CD14-positive monocyte (primary cell): ENCODE measurements around the gene VIPR1. TPM values are rescaled to one million over a fixed set of nuclear protein-coding genes. Genes with fewer than 3 reads are reported as not detected.
A peak's percentile ranks its signal among the peaks of the same experiment; 100 is the strongest.

Experiments
- DNase-seq, 3 donors: peaks; one replicate each; pipeline ENCODE4 v3.0.0-alpha.2; 2011 to 2022
- H2AFZ ChIP-seq: 2 replicates; pipeline ENCODE4 v1.6.0; 2012; ENCODE audit warnings: mild to moderate bottlenecking, low read depth, low read length, inconsistent platforms; ENCODE audit not compliant: insufficient read depth, poor library complexity, severe bottlenecking
- H3K27ac ChIP-seq, 2 donors: 1 replicate in 1 of 2; 2 replicates in 1 of 2; pipeline ENCODE4 v1.5.1; 2012 to 2013; ENCODE audit warnings: low read length in 2 of 2, control low read depth in 1 of 2, inconsistent platforms in 1 of 2, low read depth in 1 of 2, mild to moderate bottlenecking in 1 of 2
- H3K27me3 ChIP-seq, 2 donors: one replicate each; pipeline versions ENCODE4 v1.6.0 to v1.6.1; 2011 to 2013; ENCODE audit warnings: low read length in 2 of 2; ENCODE audit not compliant: control insufficient read depth in 2 of 2, insufficient read depth in 2 of 2
- H3K36me3 ChIP-seq, 2 donors: replicated peaks in 1 of 2; 1 replicate in 1 of 2; 2 replicates in 1 of 2; pipeline versions ENCODE4 v1.5.1 to v1.6.1; 2012 to 2013; ENCODE audit warnings: low read length in 2 of 2, control low read depth in 1 of 2, inconsistent platforms in 1 of 2, mild to moderate bottlenecking in 1 of 2; ENCODE audit not compliant: insufficient read depth in 2 of 2, control insufficient read depth in 1 of 2
- H3K4me1 ChIP-seq, 2 donors: 1 replicate in 1 of 2; 2 replicates in 1 of 2; pipeline versions ENCODE4 v1.5.1 to v1.6.1; 2012 to 2013; ENCODE audit warnings: low read length in 2 of 2, control low read depth in 1 of 2, inconsistent platforms in 1 of 2, mild to moderate bottlenecking in 1 of 2, moderate library complexity in 1 of 2; ENCODE audit not compliant: insufficient read depth in 2 of 2, control insufficient read depth in 1 of 2
- H3K4me2 ChIP-seq: replicated peaks from 2 replicates; pipeline ENCODE3; 2012; ENCODE audit warnings: low read length, moderate library complexity, mild to moderate bottlenecking; ENCODE audit not compliant: poor library complexity, severe bottlenecking; ENCODE audit errors: extremely low read depth
- H3K4me3 ChIP-seq, 3 experiments: fragments of 200-600 bp in 1 of 3; sonication (generic) in 1 of 3; replicated peaks in 1 of 3; 1 replicate in 2 of 3; 2 replicates in 1 of 3; pipeline ENCODE4 v1.5.1; 2011 to 2013; ENCODE audit warnings: low read length in 3 of 3, mild to moderate bottlenecking in 3 of 3, control low read depth in 2 of 3, low read depth in 2 of 3, inconsistent platforms in 1 of 3, moderate library complexity in 1 of 3
- H3K79me2 ChIP-seq: 2 replicates; pipeline ENCODE4 v1.6.0; 2012; ENCODE audit warnings: mild to moderate bottlenecking, control low read depth, inconsistent platforms, low read length, moderate library complexity; ENCODE audit not compliant: insufficient read depth
- H3K9ac ChIP-seq: 2 replicates; pipeline ENCODE4 v1.6.0; 2017; ENCODE audit warnings: low read length, mild to moderate bottlenecking; ENCODE audit not compliant: insufficient read depth, poor library complexity, severe bottlenecking
- H3K9me3 ChIP-seq, 2 donors: replicated peaks in 1 of 2; 1 replicate in 1 of 2; 2 replicates in 1 of 2; pipeline versions ENCODE4 v1.5.1 to v1.6.1; 2012 to 2013; ENCODE audit warnings: low read length in 2 of 2, control low read depth in 1 of 2; ENCODE audit not compliant: control insufficient read depth in 1 of 2, insufficient read depth in 1 of 2
- H4K20me1 ChIP-seq: 2 replicates; pipeline ENCODE4 v1.6.0; 2012; ENCODE audit warnings: mild to moderate bottlenecking, low read length, control low read depth, moderate library complexity; ENCODE audit not compliant: insufficient read depth
- H3K27ac Mint-ChIP-seq, 7 donors: one replicate each; pipeline ENCODE4 v1.8.0; 2020; ENCODE audit warnings: mild to moderate bottlenecking in 7 of 7, mixed read lengths in 7 of 7, moderate library complexity in 6 of 7, inconsistent platforms in 2 of 7
- H3K27me3 Mint-ChIP-seq, 3 donors: one replicate each; pipeline ENCODE4 v1.8.0; 2021 to 2022; ENCODE audit warnings: low read depth in 3 of 3, mild to moderate bottlenecking in 3 of 3, mixed read lengths in 3 of 3, moderate library complexity in 3 of 3, inconsistent platforms in 1 of 3
- H3K36me3 Mint-ChIP-seq, 2 donors: one replicate each; pipeline ENCODE4 v1.8.0; 2020; ENCODE audit warnings: mixed read lengths in 2 of 2, inconsistent platforms in 1 of 2, mild to moderate bottlenecking in 1 of 2
- H3K4me1 Mint-ChIP-seq: one replicate; pipeline ENCODE4 v1.8.0; 2020; ENCODE audit warnings: mild to moderate bottlenecking, mixed read lengths
- H3K4me3 Mint-ChIP-seq, 2 donors: one replicate each; pipeline ENCODE4 v1.8.0; 2020; ENCODE audit warnings: mild to moderate bottlenecking in 2 of 2, mixed read lengths in 2 of 2, moderate library complexity in 1 of 2
- H3K9me3 Mint-ChIP-seq, 7 donors: one replicate each; pipeline ENCODE4 v1.8.0; 2020 to 2022; ENCODE audit warnings: mixed read lengths in 7 of 7, mild to moderate bottlenecking in 6 of 7, moderate library complexity in 6 of 7, inconsistent platforms in 2 of 7
- CTCF ChIP-seq: fragments of 200-600 bp; IDR thresholded peaks from one replicate; pipeline ENCODE4 v1.8.0; 2022; ENCODE audit warnings: antibody characterized with exemption, mild to moderate bottlenecking
- WGBS: methylation state at CpG from one replicate; pipeline ENCODE4 v1.1.5; 2013; ENCODE audit warnings: missing lambda C conversion rate; ENCODE audit not compliant: insufficient coverage; 5-methylcytosine and 5-hydroxymethylcytosine counted together
- intact Hi-C, 2 donors: fragments of 100-400 bp; cut with micrococcal nuclease; formaldehyde crosslinking; loops; one replicate each; pipeline versions ENCODE4 v1.15.0 to v1.15.1; 2023
- polyA plus RNA-seq, 3 donors: library from polyadenylated mRNA; depleted of rRNA in 1 of 3; unstranded in 2 of 3; stranded (reverse) in 1 of 3; fragments of 300-500 nt in 2 of 3; fragments of >200 nt in 1 of 3; fragmentation: Illumina TruSeq in 2 of 3; gene quantifications; 1 replicate in 2 of 3; 2 replicates in 1 of 3; pipeline ENCODE4 v1.2.3, GENCODE V29; 2012 to 2021

VIPR1 gene
- polyA plus RNA-seq, 3 donors: 15.5 to 80.9 (median 16.0) TPM

- Mint-ChIP-seq H3K9me3 (no peaks in the 10 kb centered on the region), H3K4me3 (no peak overlapping the region), H3K27me3 (peaks cover 1 to 6% (median 1%) of the 10 kb centered on the region in 3 donors), H3K27ac (no peak overlapping the region), H3K36me3 (peaks cover 50 to 63% of the 10 kb centered on the region in 2 donors), H3K4me1 (peaks cover 65% of the 10 kb centered on the region)
- Histone ChIP-seq H3K27me3 (no peaks in the 10 kb centered on the region), H3K4me2 (no peak overlapping the region), H3K9ac (no peak overlapping the region), H3K36me3 (peaks cover 12 to 38% of the 10 kb centered on the region in 2 donors), H3K27ac (peak overlapping the region in 1 of 2 donors; percentile 48), H3K4me3 (no peak overlapping the region), H2AFZ (no peak overlapping the region), H3K79me2 (peaks cover 7% of the 10 kb centered on the region), H3K9me3 (no peaks in the 10 kb centered on the region), H3K4me1 (peaks cover 57 to 71% of the 10 kb centered on the region in 2 donors), H4K20me1 (peaks cover 66% of the 10 kb centered on the region)
- no peak for TF ChIP-seq CTCF
- 93% methylated on average over 3 of the region's 4 CpGs for WGBS
- no peak for DNase-seq
- intact Hi-C loops: no loop called here
Measured at GRCh38 chr3:42510325-42510724, 7.9 kb downstream of the VIPR1 start.

- peaks cover 51 to 62% of the 10 kb centered on the region in 2 donors for H3K4me1 ChIP-seq
- H2AFZ ChIP-seq: no peak overlapping the region
- H3K4me3 ChIP-seq: no peak overlapping the region
- no peak for DNase-seq
- peaks cover 4% of the 10 kb centered on the region for H3K79me2 ChIP-seq
- Mint-ChIP-seq H3K36me3 (peaks cover 56 to 70% of the 10 kb centered on the region in 2 donors), H3K27ac (no peak overlapping the region), H3K4me3 (no peak overlapping the region), H3K27me3 (peaks cover 1 to 6% (median 1%) of the 10 kb centered on the region in 3 donors), H3K9me3 (no peaks in the 10 kb centered on the region), H3K4me1 (peaks cover 60% of the 10 kb centered on the region)
- no peaks in the 10 kb centered on the region for H3K27me3 ChIP-seq
- peaks cover 59% of the 10 kb centered on the region for H4K20me1 ChIP-seq
- H3K4me2 ChIP-seq: no peak overlapping the region
- H3K27ac ChIP-seq: peak overlapping the region in 1 of 2 donors; percentile 29
- intact Hi-C loops: no loop called here
- no peak for TF ChIP-seq CTCF
- WGBS: 100% methylated on average over 1 of the region's 1 CpG
- no peaks in the 10 kb centered on the region for H3K9me3 ChIP-seq
- no peak overlapping the region for H3K9ac ChIP-seq
- H3K36me3 ChIP-seq: peaks cover 12 to 47% of the 10 kb centered on the region in 2 donors
Measured at GRCh38 chr3:42511201-42511600, 8.8 kb downstream of the VIPR1 start.
